ENCODE results near the gene COA7. TPM values are rescaled to one million over a fixed set of nuclear protein-coding genes. Genes with fewer than 3 reads are reported as not detected.

COA7 gene
- polyA plus RNA-seq, 3 donors: 4.8 to 8.5 (median 6.2) TPM

- H3K36me3 ChIP-seq (replicated peaks in 1 of 2; ENCODE audit: control insufficient read depth in 1 of 2, insufficient read depth in 2 of 2, low read length in 2 of 2): no peaks in the 10 kb centered on the region
- 100% methylated on average over 1 of the region's 1 CpG for WGBS (ENCODE audit: insufficient coverage)
- H3K79me2 ChIP-seq (ENCODE audit: insufficient read depth, low read length): no peaks in the 10 kb centered on the region
- H3K9ac ChIP-seq (ENCODE audit: insufficient read depth, low read length, poor library complexity, severe bottlenecking): no peak overlapping the region
- DNase-seq: peak in 1 of 3 donors; percentile 23
- Mint-ChIP-seq H3K36me3 (peaks cover 0 to 3% of the 10 kb centered on the region in 2 donors), H3K9me3 (peaks cover 0 to under 1% (median 0%) of the 10 kb centered on the region in 7 donors), H3K4me1 (peaks cover 9% of the 10 kb centered on the region), H3K27ac (no peak overlapping the region), H3K4me3 (no peak overlapping the region), H3K27me3 (ENCODE audit: low read depth in 3 of 3) (peaks cover 0 to 6% (median 2%) of the 10 kb centered on the region in 3 donors)
- H2AFZ ChIP-seq (ENCODE audit: insufficient read depth, low read depth, low read length, poor library complexity, severe bottlenecking): no peak overlapping the region
- intact Hi-C loops (cut with micrococcal nuclease): no loop called here
- H3K4me2 ChIP-seq (replicated peaks; ENCODE audit: extremely low read depth, low read length, poor library complexity, severe bottlenecking): no peak overlapping the region
- H3K27ac ChIP-seq (ENCODE audit: low read depth in 1 of 2, low read length in 2 of 2): no peak overlapping the region
- no peak for TF ChIP-seq CTCF (IDR thresholded peaks at IDR 0.05)
- H3K9me3 ChIP-seq (replicated peaks in 1 of 2; ENCODE audit: control insufficient read depth in 1 of 2, insufficient read depth in 1 of 2, low read length in 2 of 2): no peaks in the 10 kb centered on the region
- H3K4me1 ChIP-seq (ENCODE audit: control insufficient read depth in 1 of 2, insufficient read depth in 2 of 2, low read length in 2 of 2): no peaks in the 10 kb centered on the region
- H3K4me3 ChIP-seq (replicated peaks in 1 of 3; ENCODE audit: low read depth in 2 of 3, low read length in 3 of 3): no peak overlapping the region
- no peaks in the 10 kb centered on the region for H4K20me1 ChIP-seq (ENCODE audit: insufficient read depth, low read length)
- H3K27me3 ChIP-seq (ENCODE audit: control insufficient read depth in 2 of 2, insufficient read depth in 2 of 2, low read length in 2 of 2): no peaks in the 10 kb centered on the region
Measured at GRCh38 chr1:52658795-52659194, 39.4 kb downstream of the COA7 start.

GRCh38 chr1:52657702-52658101 lies 40.4 kb downstream of the COA7 start:
- no peaks in the 10 kb centered on the region for H3K27me3 ChIP-seq (ENCODE audit: control insufficient read depth in 2 of 2, insufficient read depth in 2 of 2, low read length in 2 of 2)
- no peaks in the 10 kb centered on the region for H4K20me1 ChIP-seq (ENCODE audit: insufficient read depth, low read length)
- no peaks in the 10 kb centered on the region for H3K36me3 ChIP-seq (replicated peaks in 1 of 2; ENCODE audit: control insufficient read depth in 1 of 2, insufficient read depth in 2 of 2, low read length in 2 of 2)
- Mint-ChIP-seq H3K27me3 (ENCODE audit: low read depth in 3 of 3) (no peaks in the 10 kb centered on the region), H3K27ac (no peak overlapping the region), H3K9me3 (peaks cover 0 to 3% (median 0%) of the 10 kb centered on the region in 7 donors), H3K36me3 (peaks cover 0 to 3% of the 10 kb centered on the region in 2 donors), H3K4me1 (peaks cover 11% of the 10 kb centered on the region), H3K4me3 (no peak overlapping the region)
- H3K4me2 ChIP-seq (replicated peaks; ENCODE audit: extremely low read depth, low read length, poor library complexity, severe bottlenecking): no peak overlapping the region
- no peaks in the 10 kb centered on the region for H3K79me2 ChIP-seq (ENCODE audit: insufficient read depth, low read length)
- no peak for DNase-seq
- no peak overlapping the region for H3K27ac ChIP-seq (ENCODE audit: low read depth in 1 of 2, low read length in 2 of 2)
- H3K9ac ChIP-seq (ENCODE audit: insufficient read depth, low read length, poor library complexity, severe bottlenecking): no peak overlapping the region
- no CpG with 5 or more reads among the region's 3 CpGs for WGBS (ENCODE audit: insufficient coverage)
- H2AFZ ChIP-seq (ENCODE audit: insufficient read depth, low read depth, low read length, poor library complexity, severe bottlenecking): no peak overlapping the region
- no peak for TF ChIP-seq CTCF (IDR thresholded peaks at IDR 0.05)
- no peaks in the 10 kb centered on the region for H3K9me3 ChIP-seq (replicated peaks in 1 of 2; ENCODE audit: control insufficient read depth in 1 of 2, insufficient read depth in 1 of 2, low read length in 2 of 2)
- H3K4me3 ChIP-seq (replicated peaks in 1 of 3; ENCODE audit: low read depth in 2 of 3, low read length in 3 of 3): no peak overlapping the region
- intact Hi-C loops (cut with micrococcal nuclease): no loop called here
- H3K4me1 ChIP-seq (ENCODE audit: control insufficient read depth in 1 of 2, insufficient read depth in 2 of 2, low read length in 2 of 2): no peaks in the 10 kb centered on the region

Data from CD14-positive monocyte (primary cell).